Jurkat, Clone E6-1 (cell line): ENCODE measurements around the gene ZNF143.
"Not testable (repeated sequence)": the region's sequence is repeated elsewhere in the genome, so short reads cannot be mapped to it uniquely, and the experiment has no call there.

Experiments used
- DNase-seq: peaks from one replicate; pipeline ENCODE4 v3.0.0-alpha.2; 2011; ENCODE audit warnings: low read depth, low spot score
- H3K4me3 ChIP-seq: 2 replicates; pipeline ENCODE4 v1.5.1; 2011; ENCODE audit warnings: mild to moderate bottlenecking, low read length, control low read depth, moderate library complexity

The ZNF143 gene

GRCh38 chr11:9494316-9494715 is 33.5 kb downstream of the ZNF143 start:
- no peak overlapping the region for H3K4me3 ChIP-seq
- DNase-seq, result no peak

GRCh38 chr11:9495803-9496514 is 35.1 kb downstream of the ZNF143 start:
- DNase-seq, result no peak
- no peak overlapping the region for H3K4me3 ChIP-seq

- H3K4me3 ChIP-seq, result no peak overlapping the region
- DNase-seq, result no peak
Observed at GRCh38 chr11:9498457-9499078, 37.8 kb downstream of the ZNF143 start.

- DNase-seq, result peak; percentile 70
- H3K4me3 ChIP-seq, result no peak overlapping the region
Observed at GRCh38 chr11:9506489-9507276, 45.9 kb downstream of the ZNF143 start.

- no peak for DNase-seq
- H3K4me3 ChIP-seq, result no peak overlapping the region
Observed at GRCh38 chr11:9507277-9507580, 46.4 kb downstream of the ZNF143 start.

- DNase-seq, result no peak
- no peak overlapping the region for H3K4me3 ChIP-seq
Observed at GRCh38 chr11:9509041-9509440, 48.2 kb downstream of the ZNF143 start.

- no peak for DNase-seq
- no peak overlapping the region for H3K4me3 ChIP-seq
Observed at GRCh38 chr11:9512370-9513019, 51.7 kb downstream of the ZNF143 start.

GRCh38 chr11:9514576-9514975 is 53.8 kb downstream of the ZNF143 start:
- H3K4me3 ChIP-seq, DNase-seq: not testable (repeated sequence)

- H3K4me3 ChIP-seq, result no peak overlapping the region
- no peak for DNase-seq
Observed at GRCh38 chr11:9516113-9516512, 55.3 kb downstream of the ZNF143 start.

GRCh38 chr11:9518835-9519410 is 58.1 kb downstream of the ZNF143 start:
- H3K4me3 ChIP-seq, result no peak overlapping the region

GRCh38 chr11:9524001-9524400 is 63.2 kb downstream of the ZNF143 start:
- no peak overlapping the region for H3K4me3 ChIP-seq
- no peak for DNase-seq

More at GRCh38 chr11:9518835-9519410, 58.1 kb downstream of the ZNF143 start:
- no peak for DNase-seq

GRCh38 chr11:9525116-9525515 is 64.3 kb downstream of the ZNF143 start:
- H3K4me3 ChIP-seq, result no peak overlapping the region
- DNase-seq, result no peak

GRCh38 chr11:9527481-9528135 is 66.8 kb downstream of the ZNF143 start:
- DNase-seq, result no peak
- H3K4me3 ChIP-seq, result no peak overlapping the region

- no peak overlapping the region for H3K4me3 ChIP-seq
- DNase-seq, result no peak
Observed at GRCh38 chr11:9528136-9528501, 67.3 kb downstream of the ZNF143 start.

GRCh38 chr11:9528573-9529333 is 67.9 kb downstream of the ZNF143 start:
- no peak for DNase-seq

GRCh38 chr11:9529334-9529650 is 68.5 kb downstream of the ZNF143 start:
- H3K4me3 ChIP-seq, result no peak overlapping the region
- no peak for DNase-seq

More at GRCh38 chr11:9528573-9529333, 67.9 kb downstream of the ZNF143 start:
- no peak overlapping the region for H3K4me3 ChIP-seq

- H3K4me3 ChIP-seq, result no peak overlapping the region
- DNase-seq, result no peak
Observed at GRCh38 chr11:9530020-9530621, 69.3 kb downstream of the ZNF143 start.
